ENCODE results near the gene NOP14. TPM values are rescaled to one million over a fixed set of nuclear protein-coding genes. Genes with fewer than 3 reads are reported as not detected.

The NOP14 gene
- polyA plus RNA-seq, 2 of the 4 experiments (the other 2 are of a cell fraction), result 18.9 to 30.2 TPM

DNA sequence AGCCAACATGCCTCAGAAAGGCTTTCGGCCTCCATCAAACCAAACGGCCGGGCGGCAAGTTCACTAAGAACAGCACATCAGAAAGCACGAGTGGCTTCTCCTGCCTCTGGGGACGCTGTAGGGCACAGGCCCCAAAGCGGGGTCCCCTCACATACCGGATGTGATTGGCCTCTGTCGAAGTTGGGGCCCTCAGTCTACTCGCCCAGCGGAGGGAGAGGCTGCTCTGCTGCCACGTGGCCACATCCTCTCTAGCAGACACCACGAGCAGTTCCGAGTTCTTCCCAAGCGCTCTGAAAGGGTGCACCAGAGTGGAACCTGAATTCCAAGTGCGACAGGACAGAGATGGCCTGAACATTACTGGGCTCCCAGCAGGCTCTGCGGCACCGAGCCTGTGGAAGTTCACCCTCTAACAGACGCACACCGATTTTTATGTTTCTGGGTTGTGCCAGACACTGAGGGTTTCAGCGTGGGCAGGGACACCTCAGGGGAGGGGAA is 21.1 kb downstream of the NOP14 start:
- TF ChIP-seq, protein P1, sequence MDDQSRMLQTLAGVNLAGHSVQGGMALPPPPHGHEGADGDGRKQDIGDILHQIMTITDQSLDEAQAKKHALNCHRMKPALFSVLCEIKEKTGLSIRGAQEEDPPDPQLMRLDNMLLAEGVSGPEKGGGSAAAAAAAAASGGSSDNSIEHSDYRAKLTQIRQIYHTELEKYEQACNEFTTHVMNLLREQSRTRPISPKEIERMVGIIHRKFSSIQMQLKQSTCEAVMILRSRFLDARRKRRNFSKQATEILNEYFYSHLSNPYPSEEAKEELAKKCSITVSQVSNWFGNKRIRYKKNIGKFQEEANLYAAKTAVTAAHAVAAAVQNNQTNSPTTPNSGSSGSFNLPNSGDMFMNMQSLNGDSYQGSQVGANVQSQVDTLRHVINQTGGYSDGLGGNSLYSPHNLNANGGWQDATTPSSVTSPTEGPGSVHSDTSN (IDR thresholded peaks at IDR 0.05), result no peak
- TF ChIP-seq HOXA7 (CRISPR knock-in tag; IDR thresholded peaks at IDR 0.05) (no peak), SREBF2 (IDR thresholded peaks at IDR 0.05) (no peak), JUNB (IDR thresholded peaks at IDR 0.05) (no peak), NR3C1 (IDR thresholded peaks at IDR 0.05) (no peak), ESRRA (IDR thresholded peaks at IDR 0.05; ENCODE audit: borderline replicate concordance, low read length) (no peak), EHF (CRISPR knock-in tag; IDR thresholded peaks at IDR 0.05) (no peak), HEYL (CRISPR knock-in tag; IDR thresholded peaks at IDR 0.05) (no peak), TFCP2L1 (CRISPR knock-in tag; IDR thresholded peaks at IDR 0.05) (no peak), MAFK (IDR thresholded peaks at IDR 0.05; ENCODE audit: partially characterized antibody) (no peak), FOSL2 (IDR thresholded peaks at IDR 0.05) (no peak), FOSL2 (CRISPR knock-in tag; IDR thresholded peaks at IDR 0.05) (no peak), KDM1A (IDR thresholded peaks at IDR 0.05; ENCODE audit: low read depth) (no peak)
- TF ChIP-seq, protein P2, sequence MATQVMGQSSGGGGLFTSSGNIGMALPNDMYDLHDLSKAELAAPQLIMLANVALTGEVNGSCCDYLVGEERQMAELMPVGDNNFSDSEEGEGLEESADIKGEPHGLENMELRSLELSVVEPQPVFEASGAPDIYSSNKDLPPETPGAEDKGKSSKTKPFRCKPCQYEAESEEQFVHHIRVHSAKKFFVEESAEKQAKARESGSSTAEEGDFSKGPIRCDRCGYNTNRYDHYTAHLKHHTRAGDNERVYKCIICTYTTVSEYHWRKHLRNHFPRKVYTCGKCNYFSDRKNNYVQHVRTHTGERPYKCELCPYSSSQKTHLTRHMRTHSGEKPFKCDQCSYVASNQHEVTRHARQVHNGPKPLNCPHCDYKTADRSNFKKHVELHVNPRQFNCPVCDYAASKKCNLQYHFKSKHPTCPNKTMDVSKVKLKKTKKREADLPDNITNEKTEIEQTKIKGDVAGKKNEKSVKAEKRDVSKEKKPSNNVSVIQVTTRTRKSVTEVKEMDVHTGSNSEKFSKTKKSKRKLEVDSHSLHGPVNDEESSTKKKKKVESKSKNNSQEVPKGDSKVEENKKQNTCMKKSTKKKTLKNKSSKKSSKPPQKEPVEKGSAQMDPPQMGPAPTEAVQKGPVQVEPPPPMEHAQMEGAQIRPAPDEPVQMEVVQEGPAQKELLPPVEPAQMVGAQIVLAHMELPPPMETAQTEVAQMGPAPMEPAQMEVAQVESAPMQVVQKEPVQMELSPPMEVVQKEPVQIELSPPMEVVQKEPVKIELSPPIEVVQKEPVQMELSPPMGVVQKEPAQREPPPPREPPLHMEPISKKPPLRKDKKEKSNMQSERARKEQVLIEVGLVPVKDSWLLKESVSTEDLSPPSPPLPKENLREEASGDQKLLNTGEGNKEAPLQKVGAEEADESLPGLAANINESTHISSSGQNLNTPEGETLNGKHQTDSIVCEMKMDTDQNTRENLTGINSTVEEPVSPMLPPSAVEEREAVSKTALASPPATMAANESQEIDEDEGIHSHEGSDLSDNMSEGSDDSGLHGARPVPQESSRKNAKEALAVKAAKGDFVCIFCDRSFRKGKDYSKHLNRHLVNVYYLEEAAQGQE (IDR thresholded peaks at IDR 0.05), result no peak
- TF ChIP-seq, protein P3, sequence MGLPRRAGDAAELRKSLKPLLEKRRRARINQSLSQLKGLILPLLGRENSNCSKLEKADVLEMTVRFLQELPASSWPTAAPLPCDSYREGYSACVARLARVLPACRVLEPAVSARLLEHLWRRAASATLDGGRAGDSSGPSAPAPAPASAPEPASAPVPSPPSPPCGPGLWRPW (IDR thresholded peaks at IDR 0.05), result no peak
- TF ChIP-seq, protein P4, sequence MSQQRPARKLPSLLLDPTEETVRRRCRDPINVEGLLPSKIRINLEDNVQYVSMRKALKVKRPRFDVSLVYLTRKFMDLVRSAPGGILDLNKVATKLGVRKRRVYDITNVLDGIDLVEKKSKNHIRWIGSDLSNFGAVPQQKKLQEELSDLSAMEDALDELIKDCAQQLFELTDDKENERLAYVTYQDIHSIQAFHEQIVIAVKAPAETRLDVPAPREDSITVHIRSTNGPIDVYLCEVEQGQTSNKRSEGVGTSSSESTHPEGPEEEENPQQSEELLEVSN (IDR thresholded peaks at IDR 0.05; ENCODE audit: borderline replicate concordance, low read depth), result no peak
- TF ChIP-seq, protein P5, sequence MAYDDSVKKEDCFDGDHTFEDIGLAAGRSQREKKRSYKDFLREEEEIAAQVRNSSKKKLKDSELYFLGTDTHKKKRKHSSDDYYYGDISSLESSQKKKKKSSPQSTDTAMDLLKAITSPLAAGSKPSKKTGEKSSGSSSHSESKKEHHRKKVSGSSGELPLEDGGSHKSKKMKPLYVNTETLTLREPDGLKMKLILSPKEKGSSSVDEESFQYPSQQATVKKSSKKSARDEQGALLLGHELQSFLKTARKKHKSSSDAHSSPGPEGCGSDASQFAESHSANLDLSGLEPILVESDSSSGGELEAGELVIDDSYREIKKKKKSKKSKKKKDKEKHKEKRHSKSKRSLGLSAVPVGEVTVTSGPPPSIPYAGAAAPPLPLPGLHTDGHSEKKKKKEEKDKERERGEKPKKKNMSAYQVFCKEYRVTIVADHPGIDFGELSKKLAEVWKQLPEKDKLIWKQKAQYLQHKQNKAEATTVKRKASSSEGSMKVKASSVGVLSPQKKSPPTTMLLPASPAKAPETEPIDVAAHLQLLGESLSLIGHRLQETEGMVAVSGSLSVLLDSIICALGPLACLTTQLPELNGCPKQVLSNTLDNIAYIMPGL (CRISPR knock-in tag; IDR thresholded peaks at IDR 0.05; ENCODE audit: borderline replicate concordance), result no peak
- POLR2A ChIA-PET, result no interaction called here
- peaks cover 7% of the 10 kb centered on the region; the same call in 2 of the 3 replicates for H3K4me1 ChIP-seq
- CTCF ChIA-PET, result no interaction called here
- no peak overlapping the region for H3K4me3 ChIP-seq
- no peak overlapping the region for H3K4me2 ChIP-seq
- WGBS (ENCODE audit: missing lambda C conversion rate), result 95% methylated on average over 10 of the region's 21 CpGs
- no peak; a peak in 1 of 6 replicates for ATAC-seq
- DNase-seq (ENCODE audit: low read depth in 1 of 2, low spot score in 1 of 2), result no peak
- H3K27ac ChIP-seq, result no peak overlapping the region
- no peak for FAIRE-seq
- no peaks in the 10 kb centered on the region for H3K9me3 ChIP-seq

DNA sequence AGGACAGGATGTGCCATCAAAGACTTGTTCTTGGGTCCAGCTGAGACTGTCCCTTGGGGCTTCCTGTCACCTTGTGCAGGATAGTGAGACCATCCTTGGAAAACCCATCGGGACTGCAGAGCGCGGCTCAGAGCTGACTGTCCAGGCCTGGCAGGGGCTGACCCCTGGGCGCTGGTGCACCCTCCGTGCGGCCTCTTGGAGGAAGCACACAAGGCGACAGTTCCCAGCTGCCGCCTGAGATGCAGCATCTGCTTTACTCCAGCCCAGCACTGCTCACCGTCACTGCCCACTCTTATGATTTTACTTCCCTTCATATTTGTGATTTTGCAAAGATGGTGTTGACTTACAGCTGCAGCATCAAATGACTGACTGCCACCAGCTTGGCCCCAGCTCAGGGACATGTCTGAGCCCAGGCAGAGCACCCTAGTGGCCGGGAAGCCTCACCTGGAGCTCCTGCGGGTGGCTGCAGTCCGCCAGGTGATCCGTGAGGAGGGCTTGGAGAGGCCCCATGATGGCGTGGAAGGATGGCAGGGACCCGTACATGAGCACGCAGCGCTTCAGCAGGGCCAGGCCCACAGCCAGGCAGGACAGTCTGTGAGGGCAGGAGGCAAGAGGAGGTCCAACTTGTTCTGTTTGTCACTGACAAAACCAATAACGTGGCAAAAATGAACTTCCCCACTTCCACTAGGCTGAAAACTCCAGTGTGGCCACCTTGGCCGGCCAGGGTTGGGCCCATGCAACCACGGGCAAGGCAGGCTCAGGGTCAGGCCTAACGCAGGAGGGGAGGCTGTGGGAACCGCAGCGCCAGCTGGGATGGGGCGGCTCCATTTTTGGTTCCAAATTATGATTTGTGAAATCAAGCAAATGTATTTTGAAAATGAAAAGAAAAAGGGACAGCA is 21.8 kb downstream of the NOP14 start:
- no peak overlapping the region for H3K4me3 ChIP-seq
- no peak for ATAC-seq
- no peak for FAIRE-seq
- DNase-seq (ENCODE audit: low read depth in 1 of 2, low spot score in 1 of 2), result no peak
- WGBS (ENCODE audit: missing lambda C conversion rate), result 98% methylated on average over 14 of the region's 24 CpGs
- no peak overlapping the region for H3K27ac ChIP-seq
- H3K9me3 ChIP-seq, result no peaks in the 10 kb centered on the region
- H3K4me1 ChIP-seq, result peaks cover 14% of the 10 kb centered on the region
- no peak for TF ChIP-seq NFE2L2 (conservative IDR thresholded peaks at IDR 0.05; ENCODE audit: low read length)
- no peak for TF ChIP-seq CBX2 (IDR thresholded peaks at IDR 0.05; ENCODE audit: borderline replicate concordance, low read depth)
- no peak for TF ChIP-seq GATA3 (IDR thresholded peaks at IDR 0.05; ENCODE audit: borderline replicate concordance)
- TF ChIP-seq MYC (IDR thresholded peaks at IDR 0.05; ENCODE audit: borderline replicate concordance, low read length), result no peak
- TF ChIP-seq, protein P6, sequence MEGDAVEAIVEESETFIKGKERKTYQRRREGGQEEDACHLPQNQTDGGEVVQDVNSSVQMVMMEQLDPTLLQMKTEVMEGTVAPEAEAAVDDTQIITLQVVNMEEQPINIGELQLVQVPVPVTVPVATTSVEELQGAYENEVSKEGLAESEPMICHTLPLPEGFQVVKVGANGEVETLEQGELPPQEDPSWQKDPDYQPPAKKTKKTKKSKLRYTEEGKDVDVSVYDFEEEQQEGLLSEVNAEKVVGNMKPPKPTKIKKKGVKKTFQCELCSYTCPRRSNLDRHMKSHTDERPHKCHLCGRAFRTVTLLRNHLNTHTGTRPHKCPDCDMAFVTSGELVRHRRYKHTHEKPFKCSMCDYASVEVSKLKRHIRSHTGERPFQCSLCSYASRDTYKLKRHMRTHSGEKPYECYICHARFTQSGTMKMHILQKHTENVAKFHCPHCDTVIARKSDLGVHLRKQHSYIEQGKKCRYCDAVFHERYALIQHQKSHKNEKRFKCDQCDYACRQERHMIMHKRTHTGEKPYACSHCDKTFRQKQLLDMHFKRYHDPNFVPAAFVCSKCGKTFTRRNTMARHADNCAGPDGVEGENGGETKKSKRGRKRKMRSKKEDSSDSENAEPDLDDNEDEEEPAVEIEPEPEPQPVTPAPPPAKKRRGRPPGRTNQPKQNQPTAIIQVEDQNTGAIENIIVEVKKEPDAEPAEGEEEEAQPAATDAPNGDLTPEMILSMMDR (IDR thresholded peaks at IDR 0.05), result no peak
- TF ChIP-seq CHD4 (IDR thresholded peaks at IDR 0.05; ENCODE audit: borderline replicate concordance), result no peak
- TF ChIP-seq RARB (CRISPR knock-in tag; IDR thresholded peaks at IDR 0.05), result no peak
- no peak for TF ChIP-seq CEBPB (IDR thresholded peaks at IDR 0.05)
- TF ChIP-seq ZC3H11A (IDR thresholded peaks at IDR 0.05), result no peak
- TF ChIP-seq RCOR1 (IDR thresholded peaks at IDR 0.05; ENCODE audit: low read depth, low read length), result no peak
- TF ChIP-seq ZNF302 (CRISPR knock-in tag; IDR thresholded peaks at IDR 0.05), result no peak
- H3K4me2 ChIP-seq, result no peak overlapping the region
- ChIA-PET CTCF (interaction anchor here (0.7 to 1.1 kb wide), 2 partner anchors 12 to 126 kb away, joined by 3 to 5 read pairs; no protein-coding TSS in a partner anchor), POLR2A (no interaction called here)

Data from A549 (cell line).